Activated naive CD8-positive, alpha-beta T cell treated with anti-CD3 and anti-CD28 coated beads, Interleukin-2, amount 10 ng/mL, durations not matched to agents 7 days and 5 days (primary cell): Measurements from ENCODE around the gene NISCH. TPM values are rescaled to one million over a fixed set of nuclear protein-coding genes. Genes with fewer than 3 reads are reported as not detected.

Experiments
- ATAC-seq: fragments of 150-1000 bp; cut with Tn5 transposase; one replicate; pipeline ENCODE4 v1.10.0; 2021; ENCODE audit warnings: low read depth, moderate library complexity
- POLR2A ChIA-PET: fragments of 350-600 bp; sonication (Branson Sonifier 250); formaldehyde crosslinking; loops from one replicate; lab custom pipeline; 2021; ENCODE audit warnings: antibody characterized with exemption; lab: Charles Lee
- DNase-seq: peaks from one replicate; pipeline ENCODE4 v3.0.0; 2021
- H3K27ac Mint-ChIP-seq: one replicate; pipeline ENCODE4 v1.8.0; 2022; ENCODE audit warnings: mild to moderate bottlenecking, mixed read lengths
- H3K27me3 Mint-ChIP-seq: one replicate; pipeline ENCODE4 v1.8.0; 2022; ENCODE audit warnings: mild to moderate bottlenecking, moderate library complexity, mixed read lengths
- H3K36me3 Mint-ChIP-seq: one replicate; pipeline ENCODE4 v1.8.0; 2021; ENCODE audit warnings: mild to moderate bottlenecking, mixed read lengths
- H3K4me1 Mint-ChIP-seq: one replicate; pipeline ENCODE4 v1.8.0; 2021; ENCODE audit warnings: mixed read lengths
- H3K4me3 Mint-ChIP-seq: one replicate; pipeline ENCODE4 v1.8.0; 2022; ENCODE audit warnings: mild to moderate bottlenecking, moderate library complexity, mixed read lengths
- H3K9me3 Mint-ChIP-seq: one replicate; pipeline ENCODE4 v1.8.0; 2021; ENCODE audit warnings: mixed read lengths
- total RNA-seq, 2 experiments: library from RNA; stranded (reverse); gene quantifications; one replicate each; pipeline ENCODE4 v1.2.3, GENCODE V29; 2021

The NISCH gene
- total RNA-seq, 2 experiments from 2014 or later: 124 to 125 TPM

DNA sequence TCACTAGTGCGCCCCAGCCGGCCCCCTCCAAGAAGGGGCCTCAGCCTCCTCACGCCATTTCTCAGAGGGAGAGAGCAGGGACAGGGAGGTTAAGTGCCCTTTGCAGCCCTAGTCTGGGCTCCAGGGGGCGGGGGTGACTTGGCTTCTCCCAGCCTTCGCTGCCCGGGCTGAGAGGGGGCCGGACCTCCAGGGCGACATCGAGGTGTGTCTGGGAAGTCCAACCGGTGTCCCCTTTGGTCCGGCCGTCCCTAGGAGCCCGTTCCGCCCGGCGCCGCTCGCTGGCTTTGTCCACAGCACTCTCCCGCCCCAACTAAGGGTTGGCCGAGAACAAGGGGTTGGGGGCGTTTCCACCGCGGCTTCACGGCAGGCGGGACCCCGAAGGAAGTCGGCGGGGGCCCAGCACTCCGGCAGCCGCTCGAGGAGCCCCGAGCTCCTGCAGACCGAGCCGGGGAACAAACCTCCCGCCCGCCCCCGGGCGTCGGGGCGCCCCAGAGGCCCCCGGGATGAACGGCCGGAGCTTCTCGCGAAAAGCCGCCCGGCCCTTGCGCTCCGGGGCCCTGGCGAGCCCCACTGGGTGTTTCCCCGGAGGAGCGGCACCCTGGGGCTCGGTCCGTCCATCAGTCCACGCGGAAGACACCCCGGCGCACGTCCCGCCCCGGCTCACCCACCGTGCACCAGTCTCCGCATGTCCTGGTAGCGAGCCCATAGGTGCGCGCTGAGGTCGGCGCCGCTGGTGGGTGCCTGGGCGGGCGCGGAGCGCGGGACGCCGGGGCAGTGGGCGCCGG, 77.6 kb downstream of the NISCH start:
- ATAC-seq: no peak
- POLR2A ChIA-PET: interaction anchor here (1.0 kb wide), 1 partner anchor 62 kb away, joined by 3 read pairs; no protein-coding TSS in a partner anchor
- Mint-ChIP-seq H3K4me1 (peaks cover 19% of the 10 kb centered on the region), H3K4me3 (peak overlapping the region; percentile 75), H3K27ac (peak overlapping the region; percentile 30), H3K9me3 (no peaks in the 10 kb centered on the region), H3K27me3 (no peaks in the 10 kb centered on the region), H3K36me3 (peaks cover 9% of the 10 kb centered on the region)
- DNase-seq: peak; percentile 63

GRCh38 chr3:52533623-52534280, 78.3 kb downstream of the NISCH start, which contains the start of gene NT5DC2:
NT5DC2 (minus strand) TSS chr3:52533857; CDS start chr3:52533737, 120 bp downstream.
- H3K4me1 Mint-ChIP-seq: peaks cover 24% of the 10 kb centered on the region
- ATAC-seq: peak; percentile 35
- no peaks in the 10 kb centered on the region for H3K9me3 Mint-ChIP-seq
- POLR2A ChIA-PET: no interaction called here
- DNase-seq: peak; percentile 85
- peaks cover 11% of the 10 kb centered on the region for H3K36me3 Mint-ChIP-seq
- peak within 1 kb of the TSS; percentile 81 for H3K4me3 Mint-ChIP-seq
- peak within 1 kb of the TSS; percentile 60 for H3K27ac Mint-ChIP-seq
- H3K27me3 Mint-ChIP-seq: no peaks in the 10 kb centered on the region

GRCh38 chr3:52534281-52535183, 79.1 kb downstream of the NISCH start:
- POLR2A ChIA-PET: no interaction called here
- H3K36me3 Mint-ChIP-seq: peaks cover 14% of the 10 kb centered on the region
- peak overlapping the region; percentile 60 for H3K27ac Mint-ChIP-seq
- H3K4me1 Mint-ChIP-seq: peaks cover 31% of the 10 kb centered on the region
- ATAC-seq: no peak
- no peaks in the 10 kb centered on the region for H3K27me3 Mint-ChIP-seq
- H3K9me3 Mint-ChIP-seq: no peaks in the 10 kb centered on the region
- DNase-seq: peak; percentile 32
- peak overlapping the region; percentile 81 for H3K4me3 Mint-ChIP-seq

DNA sequence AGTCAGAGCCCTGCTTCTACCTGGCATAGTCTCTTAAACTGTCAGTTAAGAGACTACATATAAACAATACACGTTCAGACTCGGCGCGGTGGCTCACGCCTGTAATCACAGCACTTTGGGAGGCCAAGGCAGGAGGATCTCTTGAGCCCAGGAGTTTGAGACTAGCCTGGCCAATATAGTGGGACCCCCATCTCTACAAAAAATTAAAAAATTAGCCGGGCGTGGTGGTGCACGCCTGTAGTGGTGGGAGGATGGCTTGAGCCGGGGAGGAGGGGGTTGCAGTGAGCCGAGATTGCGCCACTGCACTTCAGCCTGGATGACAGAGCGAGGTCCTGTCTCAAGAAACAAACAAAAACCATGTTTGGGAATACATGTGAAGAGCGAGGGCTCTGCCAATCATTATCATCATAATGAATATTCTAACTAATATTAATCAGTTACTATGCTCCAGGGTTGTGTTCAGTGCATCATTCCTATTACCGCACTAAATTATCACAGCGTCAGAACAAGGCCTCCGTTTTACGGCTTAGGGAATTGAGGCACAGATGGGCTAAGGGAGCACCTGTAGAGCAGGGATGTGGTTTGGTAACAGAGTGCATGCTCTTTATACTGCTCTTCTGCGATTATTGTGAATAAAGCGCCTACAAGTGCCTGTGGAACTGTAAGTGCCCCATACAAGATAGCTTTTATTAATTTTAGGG, 80.2 kb downstream of the NISCH start:
- ATAC-seq (no peak), DNase-seq (no peak)
- peaks cover 29% of the 10 kb centered on the region for H3K4me1 Mint-ChIP-seq

GRCh38 chr3:52536112-52536368, 80.6 kb downstream of the NISCH start:
- ATAC-seq: no peak
- H3K36me3 Mint-ChIP-seq: peaks cover 14% of the 10 kb centered on the region

More for the DNA sequence above, 80.2 kb downstream of the NISCH start:
- H3K9me3 Mint-ChIP-seq: no peaks in the 10 kb centered on the region
- peaks cover 14% of the 10 kb centered on the region for H3K36me3 Mint-ChIP-seq
- peak overlapping the region; percentile 94 for H3K4me3 Mint-ChIP-seq
- H3K27ac Mint-ChIP-seq: peak overlapping the region; percentile 57
- POLR2A ChIA-PET: interaction anchor here (0.7 to 1.1 kb wide), 5 partner anchors 9 to 235 kb away, joined by 3 to 6 read pairs (median 4); partner anchors contain the start of genes NEK4 and TNNC1
- H3K27me3 Mint-ChIP-seq: no peaks in the 10 kb centered on the region

DNA sequence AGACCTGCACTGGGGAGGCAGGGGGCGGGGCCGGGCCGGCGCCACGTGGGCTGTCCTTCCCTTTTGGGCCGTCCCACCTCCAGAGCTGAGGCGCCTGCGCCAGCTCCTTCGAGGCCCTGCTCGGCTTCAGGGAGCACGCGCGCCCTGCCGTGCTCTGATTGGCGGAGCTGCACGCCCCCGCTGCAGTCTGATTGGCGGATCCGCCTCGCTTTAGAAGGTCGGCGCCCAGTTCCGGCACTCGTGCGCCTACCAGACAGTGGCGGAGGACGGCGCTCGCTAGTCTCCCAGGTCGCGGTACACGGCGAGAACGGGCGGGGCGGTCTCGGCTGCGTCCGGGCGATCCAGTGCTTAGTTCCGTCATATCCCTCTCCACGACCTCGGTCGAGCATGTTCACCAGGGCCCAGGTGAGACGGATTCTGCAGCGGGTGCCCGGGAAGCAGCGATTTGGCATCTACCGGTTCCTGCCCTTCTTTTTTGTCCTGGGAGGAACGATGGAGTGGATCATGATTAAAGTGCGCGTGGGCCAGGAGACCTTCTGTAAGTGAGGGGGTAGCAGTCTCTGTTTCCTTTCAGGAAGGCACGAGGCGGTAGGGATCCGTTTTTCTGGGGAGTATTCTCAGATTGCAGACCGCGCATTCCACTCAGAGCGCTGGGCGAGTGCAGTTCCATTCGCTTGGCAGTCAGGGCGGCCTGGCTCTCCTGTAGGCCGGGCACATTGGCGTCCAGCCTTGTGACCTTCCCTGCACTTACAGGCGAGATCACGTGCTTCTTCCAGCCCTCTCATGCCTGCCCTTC, 81.2 kb downstream of the NISCH start, which contains the start of gene UQCC5:
Gene UQCC5 (plus strand): TSS at position 237 of the 796 bp plus-strand sequence. CDS start 151 bp downstream, at position 388.
- Mint-ChIP-seq H3K4me3 (peak within 1 kb of the TSS; percentile 94), H3K9me3 (no peaks in the 10 kb centered on the region), H3K27me3 (no peaks in the 10 kb centered on the region), H3K4me1 (peaks cover 33% of the 10 kb centered on the region), H3K27ac (peak within 1 kb of the TSS; percentile 92), H3K36me3 (peaks cover 14% of the 10 kb centered on the region)
- DNase-seq (peak; percentile 96), ATAC-seq (peak; percentile 94)
- POLR2A ChIA-PET: interaction anchor here (0.7 to 1.1 kb wide), 5 partner anchors 10 to 234 kb away, joined by 3 to 6 read pairs (median 4); partner anchors contain the start of genes NEK4 and TNNC1

More at GRCh38 chr3:52536112-52536368, 80.6 kb downstream of the NISCH start:
- peak overlapping the region; percentile 94 for H3K4me3 Mint-ChIP-seq
- POLR2A ChIA-PET: interaction anchor here (0.7 to 1.1 kb wide), 5 partner anchors 10 to 235 kb away, joined by 3 to 6 read pairs (median 4); partner anchors contain the start of genes NEK4 and TNNC1
- H3K27ac Mint-ChIP-seq: peak overlapping the region; percentile 57
- DNase-seq: no peak
- H3K27me3 Mint-ChIP-seq: no peaks in the 10 kb centered on the region
- H3K9me3 Mint-ChIP-seq: no peaks in the 10 kb centered on the region
- peaks cover 30% of the 10 kb centered on the region for H3K4me1 Mint-ChIP-seq

- Mint-ChIP-seq H3K4me1 (peaks cover 33% of the 10 kb centered on the region), H3K4me3 (peak overlapping the region; percentile 94)
These were observed 81.8 kb downstream of the NISCH start for GRCh38 chr3:52537165-52537620.

DNA sequence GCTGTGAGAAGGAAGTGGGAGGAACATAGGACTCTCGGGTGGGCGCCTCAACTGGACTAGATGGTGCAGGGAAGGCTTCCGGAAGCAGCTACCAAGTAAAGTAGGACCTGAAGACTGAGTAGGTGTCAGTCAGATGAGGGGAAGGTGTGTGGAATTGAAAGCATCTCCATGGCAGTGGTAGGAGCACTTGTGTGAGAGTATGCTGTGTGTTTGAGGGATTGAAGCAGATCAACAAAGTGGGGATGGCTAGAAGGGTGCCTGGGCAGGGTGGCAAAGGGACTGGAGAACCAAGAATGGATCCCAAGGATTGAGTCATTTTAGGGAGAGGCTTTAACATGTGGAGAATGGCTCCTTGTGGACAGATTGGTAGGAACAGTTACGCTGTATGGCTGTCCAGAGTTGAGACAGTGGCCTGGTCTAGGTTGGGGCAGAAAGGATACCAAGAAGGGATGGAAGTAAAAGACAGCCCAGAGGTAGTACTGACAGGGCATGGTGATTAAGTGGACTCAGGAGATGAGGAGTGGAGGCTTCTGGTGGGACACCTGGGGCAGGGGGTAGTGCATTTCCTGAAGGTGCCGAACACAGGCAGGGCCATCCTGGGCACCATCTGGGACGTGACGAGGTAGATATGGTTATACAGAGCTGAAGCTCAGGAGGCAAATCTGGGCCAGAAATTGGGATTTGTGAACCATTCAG, 82.5 kb downstream of the NISCH start:
- peak overlapping the region; percentile 94 for H3K4me3 Mint-ChIP-seq
- ATAC-seq: no peak
- H3K27ac Mint-ChIP-seq: peak overlapping the region; percentile 92
- H3K4me1 Mint-ChIP-seq: peaks cover 33% of the 10 kb centered on the region
- H3K27me3 Mint-ChIP-seq: no peaks in the 10 kb centered on the region
- POLR2A ChIA-PET: no interaction called here
- no peak for DNase-seq
- H3K9me3 Mint-ChIP-seq: no peaks in the 10 kb centered on the region
- peaks cover 16% of the 10 kb centered on the region for H3K36me3 Mint-ChIP-seq

More at GRCh38 chr3:52537165-52537620, 81.8 kb downstream of the NISCH start:
- Mint-ChIP-seq H3K36me3 (peaks cover 16% of the 10 kb centered on the region), H3K9me3 (no peaks in the 10 kb centered on the region), H3K27me3 (no peaks in the 10 kb centered on the region), H3K27ac (peak overlapping the region; percentile 92)
- POLR2A ChIA-PET: no interaction called here
- ATAC-seq (no peak), DNase-seq (no peak)

DNA sequence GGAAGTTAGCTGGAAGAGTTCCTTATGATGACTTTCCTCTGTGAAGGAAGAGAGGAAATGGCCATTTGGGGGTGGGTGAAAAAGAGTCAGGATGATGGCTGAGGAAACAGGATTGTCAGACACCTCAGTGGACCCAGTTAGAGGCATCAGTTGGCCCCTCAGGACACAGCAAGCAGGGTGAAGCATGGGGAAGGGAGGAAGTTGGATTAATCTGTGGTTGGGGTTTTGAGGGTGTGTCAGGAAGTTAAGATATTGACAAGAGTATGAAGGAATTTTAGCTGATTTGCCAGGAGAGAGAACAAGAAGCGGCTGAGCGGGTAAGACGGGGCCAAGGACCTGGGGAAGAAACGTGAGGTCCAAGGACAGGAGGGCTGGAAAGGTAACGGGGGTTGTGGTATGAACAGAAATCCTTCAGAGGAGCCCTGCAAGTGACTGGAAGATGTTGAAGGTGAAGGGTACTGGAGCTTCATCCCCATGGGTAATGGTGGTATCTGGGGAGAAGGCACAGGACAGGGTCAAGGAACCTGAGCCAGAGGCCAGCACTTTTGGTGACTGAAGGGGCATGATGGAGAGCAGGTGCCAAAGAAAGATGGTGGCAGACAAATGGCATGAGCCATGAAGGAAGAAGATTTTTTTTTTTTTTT, 83.7 kb downstream of the NISCH start:
- no peak for ATAC-seq
- Mint-ChIP-seq H3K9me3 (no peaks in the 10 kb centered on the region), H3K27ac (peak overlapping the region; percentile 69), H3K4me3 (peak overlapping the region; percentile 31), H3K27me3 (no peaks in the 10 kb centered on the region), H3K4me1 (peaks cover 33% of the 10 kb centered on the region), H3K36me3 (peaks cover 16% of the 10 kb centered on the region)
- POLR2A ChIA-PET: no interaction called here
- DNase-seq: no peak

DNA sequence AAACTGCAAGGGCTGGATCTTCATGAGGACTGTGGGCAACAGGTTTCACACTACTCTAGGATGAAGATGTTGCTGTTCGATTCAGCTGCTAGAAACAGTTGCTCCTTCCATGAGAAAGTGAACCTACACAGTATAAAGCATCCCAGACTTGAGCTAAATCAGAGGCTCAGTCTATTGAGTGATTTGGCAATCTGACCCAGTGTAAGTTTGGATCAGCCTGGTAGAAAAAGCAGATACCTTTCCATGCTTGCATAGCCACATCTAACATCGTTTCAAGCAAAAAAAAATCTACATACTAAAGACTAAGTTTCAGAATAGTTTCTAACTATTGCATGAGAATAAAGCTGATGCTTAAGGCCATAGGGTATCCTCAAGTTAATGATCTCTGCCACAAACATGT, 85.6 kb downstream of the NISCH start:
- Mint-ChIP-seq H3K9me3 (no peaks in the 10 kb centered on the region), H3K4me1 (peaks cover 25% of the 10 kb centered on the region), H3K27ac (no peak overlapping the region), H3K4me3 (no peak overlapping the region), H3K27me3 (no peaks in the 10 kb centered on the region), H3K36me3 (peaks cover 16% of the 10 kb centered on the region)
- ATAC-seq (no peak), DNase-seq (no peak)
- POLR2A ChIA-PET: no interaction called here
